AG04449 (cell line): ENCODE measurements around the gene GNPTG.

ENCODE experiments used
- CTCF ChIA-PET: fragments of 350-600 bp; formaldehyde crosslinking; extraction: SDS; loops from one replicate; lab custom pipeline; 2021; ENCODE audit warnings: antibody characterized with exemption; lab: Yijun Ruan, JAX
- POLR2A ChIA-PET: fragments of 400-600, 350-600 bp; formaldehyde crosslinking; extraction: SDS; loops from one replicate; lab custom pipeline; 2020; ENCODE audit warnings: antibody characterized with exemption, inconsistent platforms; lab: Yijun Ruan, JAX
- DNase-seq: peaks from one replicate; pipeline ENCODE4 v3.0.0-alpha.2; 2010; ENCODE audit warnings: low read depth, low spot score
- H3K4me3 ChIP-seq: 2 replicates; pipeline ENCODE4 v1.5.1; 2011; ENCODE audit warnings: low read depth, mild to moderate bottlenecking, control low read depth, low read length
- TF ChIP-seq, protein P1 (sequence below): IDR thresholded peaks from one replicate; pipeline ENCODE4 v1.5.1; 2011; ENCODE audit warnings: mild to moderate bottlenecking, moderate library complexity, low read length, control low read depth, inconsistent platforms; ENCODE audit not compliant: insufficient read depth; ENCODE audit errors: missing control alignments

GNPTG gene

GRCh38 chr16:1334739-1335138 lies 17.0 kb upstream of the GNPTG start:
- DNase-seq: no peak
- TF ChIP-seq, protein P1, sequence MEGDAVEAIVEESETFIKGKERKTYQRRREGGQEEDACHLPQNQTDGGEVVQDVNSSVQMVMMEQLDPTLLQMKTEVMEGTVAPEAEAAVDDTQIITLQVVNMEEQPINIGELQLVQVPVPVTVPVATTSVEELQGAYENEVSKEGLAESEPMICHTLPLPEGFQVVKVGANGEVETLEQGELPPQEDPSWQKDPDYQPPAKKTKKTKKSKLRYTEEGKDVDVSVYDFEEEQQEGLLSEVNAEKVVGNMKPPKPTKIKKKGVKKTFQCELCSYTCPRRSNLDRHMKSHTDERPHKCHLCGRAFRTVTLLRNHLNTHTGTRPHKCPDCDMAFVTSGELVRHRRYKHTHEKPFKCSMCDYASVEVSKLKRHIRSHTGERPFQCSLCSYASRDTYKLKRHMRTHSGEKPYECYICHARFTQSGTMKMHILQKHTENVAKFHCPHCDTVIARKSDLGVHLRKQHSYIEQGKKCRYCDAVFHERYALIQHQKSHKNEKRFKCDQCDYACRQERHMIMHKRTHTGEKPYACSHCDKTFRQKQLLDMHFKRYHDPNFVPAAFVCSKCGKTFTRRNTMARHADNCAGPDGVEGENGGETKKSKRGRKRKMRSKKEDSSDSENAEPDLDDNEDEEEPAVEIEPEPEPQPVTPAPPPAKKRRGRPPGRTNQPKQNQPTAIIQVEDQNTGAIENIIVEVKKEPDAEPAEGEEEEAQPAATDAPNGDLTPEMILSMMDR: no peak
- no peak overlapping the region for H3K4me3 ChIP-seq
- ChIA-PET POLR2A (interaction anchor here (0.6 to 0.8 kb wide), 2 partner anchors 8 to 411 kb away, joined by 3 read pairs; no protein-coding TSS in a partner anchor), CTCF (no interaction called here)

DNA sequence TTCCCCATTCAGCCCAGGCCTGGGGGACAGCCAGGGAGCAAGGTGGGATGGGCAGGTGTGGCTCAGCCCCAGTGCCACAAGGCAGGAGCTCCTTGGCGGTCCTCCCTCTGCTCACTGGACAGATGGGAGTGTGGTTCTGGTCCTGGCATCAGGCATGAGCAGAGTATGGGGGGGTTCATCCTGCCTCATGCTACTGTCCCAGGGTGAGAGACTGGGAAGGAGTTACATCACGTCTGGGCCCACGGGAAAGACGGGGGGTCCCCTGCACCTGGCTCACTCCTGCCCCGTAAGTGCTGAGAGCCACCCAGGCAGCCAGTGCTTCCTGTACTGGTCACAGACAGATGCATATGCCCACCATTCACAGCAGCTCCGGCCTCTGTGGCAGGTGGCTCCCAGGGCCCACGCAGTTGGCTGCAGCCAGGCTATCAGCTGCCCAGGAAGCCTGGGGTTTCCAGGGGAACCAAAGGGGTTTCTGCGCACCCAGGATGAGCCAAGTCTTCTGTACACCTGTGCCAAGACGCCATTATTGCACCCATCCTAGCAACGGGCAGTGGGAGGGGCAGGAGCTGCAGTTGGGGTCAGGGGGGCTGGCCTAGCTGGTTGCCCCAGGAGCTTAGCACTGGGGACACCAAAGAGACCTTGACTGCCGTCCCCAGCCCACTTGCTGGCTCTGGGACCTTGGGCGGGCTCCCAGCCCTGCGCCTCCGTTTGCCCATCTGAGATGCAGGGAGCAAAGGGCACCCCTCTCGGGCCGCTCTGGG lies 16.3 kb upstream of the GNPTG start:
- POLR2A ChIA-PET: interaction anchor here (0.6 to 0.8 kb wide), 2 partner anchors 9 to 411 kb away, joined by 3 read pairs; no protein-coding TSS in a partner anchor
- no peak overlapping the region for H3K4me3 ChIP-seq
- CTCF ChIA-PET: interaction anchor here (0.9 kb wide), 1 partner anchor 35 kb away, joined by 3 read pairs; no protein-coding TSS in a partner anchor
- TF ChIP-seq, protein P1: no peak
- no peak for DNase-seq

GRCh38 chr16:1335996-1336395 lies 15.7 kb upstream of the GNPTG start:
- ChIA-PET CTCF (interaction anchor here (0.9 kb wide), 1 partner anchor 35 kb away, joined by 3 read pairs; no protein-coding TSS in a partner anchor), POLR2A (no interaction called here)
- H3K4me3 ChIP-seq: no peak overlapping the region
- DNase-seq: no peak
- TF ChIP-seq, protein P1: no peak

DNA sequence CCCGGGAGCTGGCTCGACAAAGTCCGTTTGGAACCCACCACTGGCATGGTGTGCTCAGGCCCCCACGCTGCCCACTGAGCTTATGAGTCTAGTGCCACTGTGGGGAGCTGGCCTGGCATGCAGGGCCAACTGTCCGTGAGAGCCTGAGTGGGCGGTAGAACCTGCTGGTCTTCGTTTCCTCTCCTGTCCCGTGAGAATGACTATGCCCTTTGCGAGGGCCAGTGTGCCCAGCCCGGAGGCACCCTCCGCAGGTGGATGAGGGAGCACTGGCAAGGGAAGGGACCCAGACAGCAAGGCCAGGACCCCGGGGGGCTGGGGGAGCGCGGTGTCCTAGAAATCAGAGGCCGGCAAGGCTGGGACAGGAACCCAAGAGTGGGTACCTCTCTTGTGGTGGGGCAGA lies 15.1 kb upstream of the GNPTG start:
- ChIA-PET CTCF (no interaction called here), POLR2A (no interaction called here)
- TF ChIP-seq, protein P1: no peak
- no peak overlapping the region for H3K4me3 ChIP-seq
- DNase-seq: no peak

GRCh38 chr16:1337486-1337885 lies 14.2 kb upstream of the GNPTG start:
- ChIA-PET CTCF (interaction anchor here (0.6 to 0.8 kb wide), 2 partner anchors 8 to 14 kb away, joined by 3 read pairs; no protein-coding TSS in a partner anchor), POLR2A (no interaction called here)
- DNase-seq: no peak
- TF ChIP-seq, protein P1: no peak
- H3K4me3 ChIP-seq: no peak overlapping the region

GRCh38 chr16:1338119-1338730 lies 13.5 kb upstream of the GNPTG start:
- DNase-seq: no peak
- ChIA-PET POLR2A (no interaction called here), CTCF (no interaction called here)
- TF ChIP-seq, protein P1: peak; percentile 30
- no peak overlapping the region for H3K4me3 ChIP-seq
